Measurements from ENCODE around the gene TLX1.
"Not testable (repeated sequence)": the region's sequence is repeated elsewhere in the genome, so short reads cannot be mapped to it uniquely, and the experiment has no call there.

The TLX1 gene

DNA sequence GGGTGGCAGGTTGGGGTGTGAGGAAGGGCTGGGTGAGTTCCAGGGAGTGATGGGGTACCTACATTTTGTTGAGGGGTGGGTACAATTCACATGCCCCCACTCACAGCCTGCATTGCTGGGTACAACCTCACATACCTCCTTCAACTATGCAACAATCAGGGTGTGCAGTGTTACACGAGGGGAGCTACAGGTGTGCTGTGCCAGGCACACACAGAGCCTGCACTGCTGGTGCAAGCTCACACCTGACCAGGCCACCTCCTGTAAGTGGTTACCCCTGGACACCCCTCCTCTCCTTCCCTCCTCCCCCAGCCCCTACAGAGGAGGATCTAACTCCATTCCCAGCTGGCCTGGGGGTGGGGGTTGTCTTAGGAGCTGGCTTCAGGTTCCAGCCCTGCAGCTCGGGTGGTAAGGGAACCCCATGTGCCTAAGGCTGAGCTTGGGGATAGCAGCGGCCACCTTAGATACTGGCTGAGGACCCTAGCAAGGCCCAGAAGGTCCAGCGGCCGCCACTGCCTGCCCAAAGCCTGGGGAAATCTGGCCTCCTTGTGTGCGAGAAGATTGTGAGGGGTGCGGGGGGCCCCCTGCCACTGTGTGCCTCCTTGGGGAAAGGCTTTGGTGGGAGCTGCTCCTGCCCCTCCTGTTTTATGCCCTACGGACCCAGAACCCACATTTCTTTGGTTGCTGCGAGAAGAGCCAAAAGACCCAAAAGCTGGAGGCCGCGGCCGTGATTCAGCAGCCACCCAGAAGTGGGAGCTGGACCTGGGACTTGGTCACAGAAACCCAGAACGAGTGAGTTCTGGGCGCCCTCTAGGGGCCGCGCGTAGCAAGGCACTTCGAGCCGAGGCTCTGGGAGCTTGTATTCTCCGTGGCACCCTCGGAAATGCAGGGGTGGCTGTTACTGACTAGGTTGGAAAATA lies 10.8 kb downstream of the TLX1 start:
- H3K9me3 ChIP-seq (ENCODE audit: low read length): no peaks in the 10 kb centered on the region
- H3K36me3 ChIP-seq (ENCODE audit: insufficient read depth, low read length): no peaks in the 10 kb centered on the region
- peaks cover 97% of the 10 kb centered on the region for H3K27me3 ChIP-seq (ENCODE audit: insufficient read depth, low read length)
- peaks cover 20% of the 10 kb centered on the region for H3K4me1 ChIP-seq (ENCODE audit: insufficient read depth, low read length)
- no peak overlapping the region for H3K4me3 ChIP-seq (ENCODE audit: low read length)
- no peak overlapping the region for H2AFZ ChIP-seq (ENCODE audit: low read depth, low read length)

DNA sequence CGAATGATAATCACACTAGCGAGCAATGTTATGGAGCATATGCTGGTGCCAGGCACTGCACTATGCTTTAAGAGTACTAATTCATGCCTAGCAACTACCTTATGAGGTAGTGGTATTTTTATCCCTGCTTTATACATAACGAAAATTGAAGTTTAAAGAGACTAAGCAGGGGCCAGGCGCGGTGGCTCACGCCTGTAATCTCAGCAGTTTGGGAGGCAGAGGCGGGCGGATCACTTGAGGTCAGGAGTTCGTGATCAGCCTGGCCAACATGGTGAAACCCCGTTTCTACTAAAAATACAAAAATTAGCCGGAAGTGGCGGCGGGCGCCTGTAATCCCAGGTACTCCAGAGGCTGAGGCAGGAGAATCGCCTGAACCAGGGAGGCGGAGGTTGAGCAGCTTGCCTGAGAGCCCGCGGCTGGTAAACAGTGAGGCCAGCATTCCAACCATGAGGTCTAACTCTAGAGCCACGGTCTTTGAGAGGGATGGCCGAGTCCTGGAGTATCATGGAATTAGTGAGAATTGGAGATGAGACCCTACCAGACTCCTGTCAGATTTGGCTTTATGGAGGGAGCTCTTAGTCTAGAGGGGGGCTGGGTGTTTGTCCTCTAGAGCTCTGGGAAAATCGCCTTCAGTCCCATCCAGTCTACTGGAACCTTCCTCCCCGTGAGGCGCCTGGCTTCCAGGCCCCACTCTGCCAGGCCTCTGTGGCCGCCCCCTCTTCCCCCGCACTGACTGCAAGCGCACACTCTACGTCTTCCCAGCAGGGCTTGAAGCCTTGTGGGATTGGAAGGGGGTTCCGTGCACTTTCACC lies 11.6 kb downstream of the TLX1 start:
- peaks cover 97% of the 10 kb centered on the region for H3K27me3 ChIP-seq (ENCODE audit: insufficient read depth, low read length)
- no peaks in the 10 kb centered on the region for H3K9me3 ChIP-seq (ENCODE audit: low read length)
- H2AFZ ChIP-seq (ENCODE audit: low read depth, low read length): no peak overlapping the region
- H3K36me3 ChIP-seq (ENCODE audit: insufficient read depth, low read length): no peaks in the 10 kb centered on the region
- H3K4me1 ChIP-seq (ENCODE audit: insufficient read depth, low read length): peaks cover 20% of the 10 kb centered on the region
- H3K4me3 ChIP-seq (ENCODE audit: low read length): no peak overlapping the region

- Histone ChIP-seq H2AFZ (ENCODE audit: low read depth, low read length) (no peak overlapping the region), H3K36me3 (ENCODE audit: insufficient read depth, low read length) (no peaks in the 10 kb centered on the region)
These were observed 12.2 kb downstream of the TLX1 start for GRCh38 chr10:101143345-101143630.

DNA sequence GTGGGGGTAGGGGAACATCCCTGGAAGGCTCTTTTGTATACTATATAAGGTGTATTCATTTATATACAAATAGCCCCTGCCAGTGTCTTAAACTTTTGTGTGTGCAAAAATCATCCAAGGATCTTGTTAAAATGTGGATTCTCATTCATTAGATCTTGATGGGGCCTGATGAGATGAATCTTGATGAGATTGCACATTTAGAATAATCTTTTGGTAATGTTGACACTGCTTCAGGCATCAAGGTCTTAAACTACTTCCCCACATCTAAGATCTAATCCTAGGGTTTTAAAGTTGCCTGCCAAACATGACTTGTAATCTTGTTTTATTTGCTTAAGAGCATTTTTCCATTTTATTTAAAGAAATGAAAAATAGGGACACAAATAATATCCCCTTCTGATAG lies 13.0 kb downstream of the TLX1 start:
- no peak overlapping the region for H2AFZ ChIP-seq (ENCODE audit: low read depth, low read length)
- no peak overlapping the region for H3K4me3 ChIP-seq (ENCODE audit: low read length)
- peaks cover under 1% of the 10 kb centered on the region for H3K9me3 ChIP-seq (ENCODE audit: low read length)
- peaks cover 20% of the 10 kb centered on the region for H3K4me1 ChIP-seq (ENCODE audit: insufficient read depth, low read length)
- H3K27me3 ChIP-seq (ENCODE audit: insufficient read depth, low read length): peaks cover 93% of the 10 kb centered on the region
- no peaks in the 10 kb centered on the region for H3K36me3 ChIP-seq (ENCODE audit: insufficient read depth, low read length)

More at GRCh38 chr10:101143345-101143630, 12.2 kb downstream of the TLX1 start:
- H3K9me3 ChIP-seq (ENCODE audit: low read length): no peaks in the 10 kb centered on the region
- no peak overlapping the region for H3K4me3 ChIP-seq (ENCODE audit: low read length)
- peaks cover 20% of the 10 kb centered on the region for H3K4me1 ChIP-seq (ENCODE audit: insufficient read depth, low read length)
- H3K27me3 ChIP-seq (ENCODE audit: insufficient read depth, low read length): peaks cover 96% of the 10 kb centered on the region

DNA sequence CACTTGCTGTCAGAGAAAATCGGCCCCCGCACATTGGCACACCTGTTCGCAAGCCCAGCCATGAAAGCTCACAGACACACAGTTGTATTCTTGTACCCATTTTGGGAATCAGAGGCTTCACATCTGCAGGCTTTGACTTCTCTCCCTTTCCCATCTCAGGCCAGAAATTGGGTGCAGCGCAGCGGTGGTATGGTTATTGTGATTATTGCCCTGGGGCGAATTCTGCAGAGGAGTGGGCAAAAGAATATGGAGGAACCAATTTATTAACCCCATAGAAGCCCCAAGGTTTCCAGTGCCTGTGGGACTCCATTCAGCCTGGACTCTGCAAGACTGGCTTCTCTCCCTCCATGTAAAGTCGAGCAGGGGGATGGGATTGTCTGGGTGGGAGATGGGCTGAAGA lies 14.0 kb downstream of the TLX1 start:
- no peaks in the 10 kb centered on the region for H3K36me3 ChIP-seq (ENCODE audit: insufficient read depth, low read length)
- H3K4me3 ChIP-seq (ENCODE audit: low read length): no peak overlapping the region
- peaks cover 7% of the 10 kb centered on the region for H3K9me3 ChIP-seq (ENCODE audit: low read length)
- peaks cover 16% of the 10 kb centered on the region for H3K4me1 ChIP-seq (ENCODE audit: insufficient read depth, low read length)
- no peak overlapping the region for H2AFZ ChIP-seq (ENCODE audit: low read depth, low read length)
- H3K27me3 ChIP-seq (ENCODE audit: insufficient read depth, low read length): peaks cover 92% of the 10 kb centered on the region

DNA sequence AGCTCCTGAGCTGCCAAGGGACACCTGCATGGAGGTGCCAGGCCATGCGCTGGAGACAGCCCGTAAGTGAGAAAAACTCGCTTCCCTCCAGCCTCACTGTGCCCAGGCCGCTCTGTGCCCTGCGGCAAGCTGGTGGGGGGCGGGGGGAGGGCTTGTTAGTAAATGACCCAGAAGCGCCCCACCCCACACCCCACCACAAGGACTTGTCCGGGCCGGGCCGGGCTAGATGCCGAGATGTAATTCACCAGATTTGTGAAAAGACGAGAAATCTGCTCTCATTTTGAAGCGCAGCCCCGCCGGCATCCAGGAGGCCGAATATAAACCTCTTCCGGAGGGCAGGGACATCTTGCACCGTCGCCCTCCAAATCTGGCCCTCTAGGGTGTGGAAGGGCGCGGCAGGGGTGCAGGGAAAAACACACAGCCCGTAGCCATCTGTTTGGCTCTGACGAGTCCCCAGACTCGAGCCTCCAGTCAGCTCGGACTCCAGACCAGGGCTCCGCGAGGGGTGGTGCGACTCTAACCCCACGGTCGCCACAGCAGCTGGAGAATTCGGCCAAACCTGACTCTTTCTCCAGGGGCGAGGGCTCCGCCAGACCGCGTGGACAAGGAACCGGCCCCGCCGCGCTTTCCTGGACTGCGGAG lies 14.8 kb downstream of the TLX1 start:
- no peak overlapping the region for H2AFZ ChIP-seq (ENCODE audit: low read depth, low read length)
- H3K4me3 ChIP-seq (ENCODE audit: low read length): no peak overlapping the region
- H3K9me3 ChIP-seq (ENCODE audit: low read length): peaks cover 7% of the 10 kb centered on the region
- peaks cover 10% of the 10 kb centered on the region for H3K4me1 ChIP-seq (ENCODE audit: insufficient read depth, low read length)
- peaks cover 89% of the 10 kb centered on the region for H3K27me3 ChIP-seq (ENCODE audit: insufficient read depth, low read length)
- H3K36me3 ChIP-seq (ENCODE audit: insufficient read depth, low read length): no peaks in the 10 kb centered on the region

- Histone ChIP-seq H3K4me1 (ENCODE audit: insufficient read depth, low read length) (peaks cover 3% of the 10 kb centered on the region), H3K36me3 (ENCODE audit: insufficient read depth, low read length) (no peaks in the 10 kb centered on the region), H3K4me3 (ENCODE audit: low read length) (no peak overlapping the region), H3K27me3 (ENCODE audit: insufficient read depth, low read length) (peaks cover 88% of the 10 kb centered on the region), H3K9me3 (ENCODE audit: low read length) (peaks cover 7% of the 10 kb centered on the region), H2AFZ (ENCODE audit: low read depth, low read length) (no peak overlapping the region)
These were observed 15.5 kb downstream of the TLX1 start for GRCh38 chr10:101146392-101147251.

DNA sequence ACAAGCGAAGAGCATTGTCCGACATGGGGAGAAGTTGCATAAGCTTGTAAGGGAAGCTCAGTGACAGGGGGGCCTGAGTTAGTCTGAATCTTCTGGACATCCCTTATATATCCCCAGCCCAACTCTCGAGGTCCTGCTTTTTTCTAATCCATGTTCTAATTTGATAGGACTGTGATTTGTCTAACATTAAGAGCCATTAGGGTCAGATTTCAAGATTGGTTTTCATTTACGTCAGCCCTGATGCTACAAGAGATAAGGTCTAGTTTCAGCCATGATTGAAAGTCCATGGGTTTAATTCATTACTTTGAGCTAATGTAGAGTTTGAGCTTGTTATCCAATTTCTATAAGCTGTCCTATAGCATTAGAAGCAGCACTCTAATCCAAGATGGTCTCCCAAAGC lies 20.3 kb downstream of the TLX1 start:
- H3K27me3 ChIP-seq (ENCODE audit: insufficient read depth, low read length): peaks cover 54% of the 10 kb centered on the region
- H3K36me3 ChIP-seq (ENCODE audit: insufficient read depth, low read length): no peaks in the 10 kb centered on the region
- H3K4me1 ChIP-seq (ENCODE audit: insufficient read depth, low read length): no peaks in the 10 kb centered on the region
- H2AFZ ChIP-seq (ENCODE audit: low read depth, low read length): no peak overlapping the region
- H3K9me3 ChIP-seq (ENCODE audit: low read length): peaks cover 7% of the 10 kb centered on the region
- no peak overlapping the region for H3K4me3 ChIP-seq (ENCODE audit: low read length)

GRCh38 chr10:101152316-101152715 lies 21.2 kb downstream of the TLX1 start:
- peaks cover 49% of the 10 kb centered on the region for H3K27me3 ChIP-seq (ENCODE audit: insufficient read depth, low read length)
- peaks cover 7% of the 10 kb centered on the region for H3K9me3 ChIP-seq (ENCODE audit: low read length)
- no peaks in the 10 kb centered on the region for H3K4me1 ChIP-seq (ENCODE audit: insufficient read depth, low read length)
- no peak overlapping the region for H2AFZ ChIP-seq (ENCODE audit: low read depth, low read length)
- no peaks in the 10 kb centered on the region for H3K36me3 ChIP-seq (ENCODE audit: insufficient read depth, low read length)
- no peak overlapping the region for H3K4me3 ChIP-seq (ENCODE audit: low read length)

DNA sequence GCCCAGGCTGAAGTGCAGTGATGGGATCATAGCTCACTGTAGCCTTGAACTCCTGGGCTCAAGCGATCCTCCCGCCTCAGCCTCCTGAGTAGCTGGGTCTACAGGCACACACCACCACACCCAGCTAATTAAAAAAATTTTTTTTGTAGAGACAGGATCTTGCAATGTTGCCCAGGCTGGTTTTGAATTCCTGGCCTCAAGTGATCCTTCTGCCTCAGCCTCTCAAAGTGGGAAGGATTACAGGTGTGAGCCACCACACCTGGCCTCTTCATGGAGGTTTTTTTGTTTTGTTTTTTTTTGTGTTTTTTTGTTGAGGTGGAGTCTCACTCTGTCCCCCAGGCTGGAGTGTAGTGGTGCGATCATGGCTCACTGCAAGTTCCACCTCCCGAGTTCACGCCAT lies 23.4 kb downstream of the TLX1 start:
- H3K27me3 ChIP-seq (ENCODE audit: insufficient read depth, low read length): peaks cover 40% of the 10 kb centered on the region
- H3K4me3 ChIP-seq (ENCODE audit: low read length); H3K36me3 ChIP-seq (ENCODE audit: insufficient read depth, low read length); H3K4me1 ChIP-seq (ENCODE audit: insufficient read depth, low read length); H3K9me3 ChIP-seq (ENCODE audit: low read length); H2AFZ ChIP-seq (ENCODE audit: low read depth, low read length): not testable (repeated sequence)

- Histone ChIP-seq H3K4me1 (ENCODE audit: insufficient read depth, low read length) (no peaks in the 10 kb centered on the region), H3K27me3 (ENCODE audit: insufficient read depth, low read length) (peaks cover 32% of the 10 kb centered on the region), H3K36me3 (ENCODE audit: insufficient read depth, low read length) (no peaks in the 10 kb centered on the region), H3K4me3 (ENCODE audit: low read length) (no peak overlapping the region), H2AFZ (ENCODE audit: low read depth, low read length) (no peak overlapping the region), H3K9me3 (ENCODE audit: low read length) (peaks cover 4% of the 10 kb centered on the region)
These were observed 24.8 kb downstream of the TLX1 start for GRCh38 chr10:101155896-101156295.

GRCh38 chr10:101157756-101158458 lies 26.8 kb downstream of the TLX1 start:
- Histone ChIP-seq H3K36me3 (ENCODE audit: insufficient read depth, low read length) (no peaks in the 10 kb centered on the region), H3K9me3 (ENCODE audit: low read length) (peaks cover 4% of the 10 kb centered on the region), H3K27me3 (ENCODE audit: insufficient read depth, low read length) (peaks cover 32% of the 10 kb centered on the region), H2AFZ (ENCODE audit: low read depth, low read length) (no peak overlapping the region), H3K4me3 (ENCODE audit: low read length) (no peak overlapping the region), H3K4me1 (ENCODE audit: insufficient read depth, low read length) (no peaks in the 10 kb centered on the region)
